GM12878 (cell line): ENCODE data around the gene LGALS3. TPM values are rescaled to one million over a fixed set of nuclear protein-coding genes. Genes with fewer than 3 reads are reported as not detected.

Experiments used
- ATF7 ChIP-seq: fragments of 450-650 bp; IDR thresholded peaks from 2 replicates; pipeline ENCODE4 v1.6.1; 2016; ENCODE audit warnings: low read depth, mild to moderate bottlenecking
- BRCA1 ChIP-seq: IDR thresholded peaks from 2 replicates; pipeline ENCODE4 v1.6.1; 2011; ENCODE audit warnings: low read depth, low read length, improper control_type of control experiment
- CREM ChIP-seq: IDR thresholded peaks from 2 replicates; pipeline ENCODE4 v1.6.1; 2014; ENCODE audit warnings: antibody characterized with exemption, low read depth
- FOXM1 ChIP-seq: IDR thresholded peaks from 2 replicates; pipeline ENCODE4 v1.6.1; 2012; ENCODE audit warnings: low read depth, mild to moderate bottlenecking, inconsistent platforms, low read length, moderate library complexity
- KAT2A ChIP-seq: conservative IDR thresholded peaks from 2 replicates; pipeline ENCODE4 v1.6.1; 2011; ENCODE audit warnings: low read depth, low read length; ENCODE audit not compliant: control insufficient read depth
- MTA2 ChIP-seq: fragments of 450-650 bp; IDR thresholded peaks from 2 replicates; pipeline ENCODE4 v1.6.1; 2016; ENCODE audit warnings: low read depth, mild to moderate bottlenecking, moderate library complexity
- PAX8 ChIP-seq: fragments of 450-650 bp; IDR thresholded peaks from 2 replicates; pipeline ENCODE4 v1.6.1; 2017; ENCODE audit warnings: mild to moderate bottlenecking, moderate library complexity
- ZNF24 ChIP-seq: fragments of 450-650 bp; IDR thresholded peaks from 2 replicates; pipeline ENCODE4 v1.6.1; 2017; ENCODE audit warnings: antibody characterized with exemption, mild to moderate bottlenecking
- polyA plus RNA-seq, 11 experiments: library from polyadenylated mRNA; depleted of rRNA in 4 of 11; unstranded in 6 of 11; stranded (reverse) in 5 of 11; fragments of >200 nt; fragmentation: Nextera tagmentation in 4 of 11; fragmentation: Illumina TruSeq in 1 of 11; extraction: Ambion mirVana in 4 of 11; extraction: Trizol in 1 of 11; gene quantifications; 1 replicate in 1 of 11; 2 replicates in 10 of 11; pipeline versions ENCODE4 v1.2.1 to v1.2.3, GENCODE V29; 2011 to 2016; ENCODE audit warnings: inconsistent platforms in 2 of 11, missing spikeins in 2 of 11, low read depth in 1 of 11
- total RNA-seq, 4 experiments: library from RNA; depleted of rRNA in 3 of 4; stranded (reverse); fragments of >200 nt in 3 of 4; fragmentation: Illumina TruSeq in 1 of 4; extraction: Trizol in 1 of 4; gene quantifications; 2 replicates each; pipeline versions ENCODE4 v1.2.1 to v1.2.3, GENCODE V29; 2013 to 2021
- TF ChIP-seq, protein P1 (sequence below): fragments of 450-650 bp; IDR thresholded peaks from 2 replicates; pipeline ENCODE4 v1.6.1; 2014; ENCODE audit warnings: mild to moderate bottlenecking
- TF ChIP-seq, protein P2 (sequence below): IDR thresholded peaks from 2 replicates; pipeline ENCODE4 v1.6.1; 2011; ENCODE audit warnings: low read depth, low read length, improper control_type of control experiment, borderline replicate concordance
- TF ChIP-seq, protein P3 (sequence below): fragments of 450-650 bp; IDR thresholded peaks from 2 replicates; pipeline ENCODE4 v1.6.1; 2016; ENCODE audit warnings: mild to moderate bottlenecking
- TF ChIP-seq, protein P4 (sequence below): fragments of 450-650 bp; formaldehyde crosslinking; IDR thresholded peaks from 2 replicates; pipeline ENCODE4 v1.4.0; 2020; ENCODE audit warnings: mild to moderate bottlenecking, moderate library complexity
- TF ChIP-seq, protein P5 (sequence below): IDR thresholded peaks from 2 replicates; pipeline ENCODE4 v1.6.1; 2011; ENCODE audit warnings: low read depth, mild to moderate bottlenecking, low read length, moderate library complexity, borderline replicate concordance; ENCODE audit errors: extremely low read depth
- TF ChIP-seq, protein P6 (sequence below): fragments of 450-650 bp; formaldehyde crosslinking; IDR thresholded peaks from 2 replicates; pipeline ENCODE4 v1.4.0; 2022; ENCODE audit warnings: mild to moderate bottlenecking, moderate library complexity

LGALS3 gene
- total and polyA plus RNA-seq, 10 of the 15 experiments (the other 5 are each of a cell fraction or from before 2014, with no cell fraction given): 1.5 to 34.2 (median 18.4) TPM

DNA sequence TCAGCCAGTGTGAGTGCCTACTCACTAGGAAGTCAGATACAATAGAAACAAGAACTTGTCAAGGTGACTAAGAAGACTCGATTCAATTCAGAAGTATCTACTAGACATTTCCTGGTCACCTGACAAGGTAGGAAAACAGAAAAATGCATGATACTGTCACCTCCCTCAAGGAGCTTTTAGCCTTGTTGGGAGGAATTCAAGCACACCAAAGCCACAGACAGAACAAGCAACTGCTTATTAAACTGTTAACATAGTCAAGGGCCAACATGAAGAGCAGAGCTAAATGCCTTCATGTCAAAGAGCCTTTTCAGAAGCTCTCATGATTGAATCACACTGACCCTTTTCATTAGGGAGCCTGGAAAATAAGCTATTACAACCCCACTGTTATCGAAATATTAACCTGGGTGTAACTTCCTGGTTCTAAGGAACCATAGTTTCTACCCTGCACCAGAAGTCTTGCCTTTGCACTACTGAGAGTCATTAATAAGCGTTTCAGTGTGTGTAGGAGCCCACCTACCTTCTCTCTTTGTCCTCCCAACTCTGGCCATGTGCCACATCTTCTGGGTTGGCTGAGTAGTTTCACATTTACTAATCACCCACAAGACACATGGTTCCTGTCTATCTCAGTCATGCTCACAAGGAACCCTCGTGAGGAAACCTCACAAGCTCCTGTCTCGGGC is 31.0 kb upstream of the LGALS3 start (continued):
- TF ChIP-seq CREM (peak; percentile 52; the same call in 1 of the 2 replicates), MTA2 (peak; percentile 94), ZNF24 (no peak), ATF7 (peak; percentile 80), BRCA1 (no peak), PAX8 (no peak), KAT2A (no peak), FOXM1 (peak; percentile 71)
- TF ChIP-seq, protein P1, sequence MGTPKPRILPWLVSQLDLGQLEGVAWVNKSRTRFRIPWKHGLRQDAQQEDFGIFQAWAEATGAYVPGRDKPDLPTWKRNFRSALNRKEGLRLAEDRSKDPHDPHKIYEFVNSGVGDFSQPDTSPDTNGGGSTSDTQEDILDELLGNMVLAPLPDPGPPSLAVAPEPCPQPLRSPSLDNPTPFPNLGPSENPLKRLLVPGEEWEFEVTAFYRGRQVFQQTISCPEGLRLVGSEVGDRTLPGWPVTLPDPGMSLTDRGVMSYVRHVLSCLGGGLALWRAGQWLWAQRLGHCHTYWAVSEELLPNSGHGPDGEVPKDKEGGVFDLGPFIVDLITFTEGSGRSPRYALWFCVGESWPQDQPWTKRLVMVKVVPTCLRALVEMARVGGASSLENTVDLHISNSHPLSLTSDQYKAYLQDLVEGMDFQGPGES: no peak
- TF ChIP-seq, protein P2, sequence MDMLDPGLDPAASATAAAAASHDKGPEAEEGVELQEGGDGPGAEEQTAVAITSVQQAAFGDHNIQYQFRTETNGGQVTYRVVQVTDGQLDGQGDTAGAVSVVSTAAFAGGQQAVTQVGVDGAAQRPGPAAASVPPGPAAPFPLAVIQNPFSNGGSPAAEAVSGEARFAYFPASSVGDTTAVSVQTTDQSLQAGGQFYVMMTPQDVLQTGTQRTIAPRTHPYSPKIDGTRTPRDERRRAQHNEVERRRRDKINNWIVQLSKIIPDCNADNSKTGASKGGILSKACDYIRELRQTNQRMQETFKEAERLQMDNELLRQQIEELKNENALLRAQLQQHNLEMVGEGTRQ: no peak; the same call in 1 of the 2 replicates
- TF ChIP-seq, protein P3, sequence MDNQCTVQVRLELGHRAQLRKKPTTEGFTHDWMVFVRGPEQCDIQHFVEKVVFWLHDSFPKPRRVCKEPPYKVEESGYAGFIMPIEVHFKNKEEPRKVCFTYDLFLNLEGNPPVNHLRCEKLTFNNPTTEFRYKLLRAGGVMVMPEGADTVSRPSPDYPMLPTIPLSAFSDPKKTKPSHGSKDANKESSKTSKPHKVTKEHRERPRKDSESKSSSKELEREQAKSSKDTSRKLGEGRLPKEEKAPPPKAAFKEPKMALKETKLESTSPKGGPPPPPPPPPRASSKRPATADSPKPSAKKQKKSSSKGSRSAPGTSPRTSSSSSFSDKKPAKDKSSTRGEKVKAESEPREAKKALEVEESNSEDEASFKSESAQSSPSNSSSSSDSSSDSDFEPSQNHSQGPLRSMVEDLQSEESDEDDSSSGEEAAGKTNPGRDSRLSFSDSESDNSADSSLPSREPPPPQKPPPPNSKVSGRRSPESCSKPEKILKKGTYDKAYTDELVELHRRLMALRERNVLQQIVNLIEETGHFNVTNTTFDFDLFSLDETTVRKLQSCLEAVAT: no peak; the same call in 1 of the 2 replicates
- TF ChIP-seq, protein P4, sequence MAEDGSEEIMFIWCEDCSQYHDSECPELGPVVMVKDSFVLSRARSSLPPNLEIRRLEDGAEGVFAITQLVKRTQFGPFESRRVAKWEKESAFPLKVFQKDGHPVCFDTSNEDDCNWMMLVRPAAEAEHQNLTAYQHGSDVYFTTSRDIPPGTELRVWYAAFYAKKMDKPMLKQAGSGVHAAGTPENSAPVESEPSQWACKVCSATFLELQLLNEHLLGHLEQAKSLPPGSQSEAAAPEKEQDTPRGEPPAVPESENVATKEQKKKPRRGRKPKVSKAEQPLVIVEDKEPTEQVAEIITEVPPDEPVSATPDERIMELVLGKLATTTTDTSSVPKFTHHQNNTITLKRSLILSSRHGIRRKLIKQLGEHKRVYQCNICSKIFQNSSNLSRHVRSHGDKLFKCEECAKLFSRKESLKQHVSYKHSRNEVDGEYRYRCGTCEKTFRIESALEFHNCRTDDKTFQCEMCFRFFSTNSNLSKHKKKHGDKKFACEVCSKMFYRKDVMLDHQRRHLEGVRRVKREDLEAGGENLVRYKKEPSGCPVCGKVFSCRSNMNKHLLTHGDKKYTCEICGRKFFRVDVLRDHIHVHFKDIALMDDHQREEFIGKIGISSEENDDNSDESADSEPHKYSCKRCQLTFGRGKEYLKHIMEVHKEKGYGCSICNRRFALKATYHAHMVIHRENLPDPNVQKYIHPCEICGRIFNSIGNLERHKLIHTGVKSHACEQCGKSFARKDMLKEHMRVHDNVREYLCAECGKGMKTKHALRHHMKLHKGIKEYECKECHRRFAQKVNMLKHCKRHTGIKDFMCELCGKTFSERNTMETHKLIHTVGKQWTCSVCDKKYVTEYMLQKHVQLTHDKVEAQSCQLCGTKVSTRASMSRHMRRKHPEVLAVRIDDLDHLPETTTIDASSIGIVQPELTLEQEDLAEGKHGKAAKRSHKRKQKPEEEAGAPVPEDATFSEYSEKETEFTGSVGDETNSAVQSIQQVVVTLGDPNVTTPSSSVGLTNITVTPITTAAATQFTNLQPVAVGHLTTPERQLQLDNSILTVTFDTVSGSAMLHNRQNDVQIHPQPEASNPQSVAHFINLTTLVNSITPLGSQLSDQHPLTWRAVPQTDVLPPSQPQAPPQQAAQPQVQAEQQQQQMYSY (CRISPR knock-in tag): no peak
- TF ChIP-seq, protein P5, sequence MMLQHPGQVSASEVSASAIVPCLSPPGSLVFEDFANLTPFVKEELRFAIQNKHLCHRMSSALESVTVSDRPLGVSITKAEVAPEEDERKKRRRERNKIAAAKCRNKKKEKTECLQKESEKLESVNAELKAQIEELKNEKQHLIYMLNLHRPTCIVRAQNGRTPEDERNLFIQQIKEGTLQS: no peak
- TF ChIP-seq, protein P6, sequence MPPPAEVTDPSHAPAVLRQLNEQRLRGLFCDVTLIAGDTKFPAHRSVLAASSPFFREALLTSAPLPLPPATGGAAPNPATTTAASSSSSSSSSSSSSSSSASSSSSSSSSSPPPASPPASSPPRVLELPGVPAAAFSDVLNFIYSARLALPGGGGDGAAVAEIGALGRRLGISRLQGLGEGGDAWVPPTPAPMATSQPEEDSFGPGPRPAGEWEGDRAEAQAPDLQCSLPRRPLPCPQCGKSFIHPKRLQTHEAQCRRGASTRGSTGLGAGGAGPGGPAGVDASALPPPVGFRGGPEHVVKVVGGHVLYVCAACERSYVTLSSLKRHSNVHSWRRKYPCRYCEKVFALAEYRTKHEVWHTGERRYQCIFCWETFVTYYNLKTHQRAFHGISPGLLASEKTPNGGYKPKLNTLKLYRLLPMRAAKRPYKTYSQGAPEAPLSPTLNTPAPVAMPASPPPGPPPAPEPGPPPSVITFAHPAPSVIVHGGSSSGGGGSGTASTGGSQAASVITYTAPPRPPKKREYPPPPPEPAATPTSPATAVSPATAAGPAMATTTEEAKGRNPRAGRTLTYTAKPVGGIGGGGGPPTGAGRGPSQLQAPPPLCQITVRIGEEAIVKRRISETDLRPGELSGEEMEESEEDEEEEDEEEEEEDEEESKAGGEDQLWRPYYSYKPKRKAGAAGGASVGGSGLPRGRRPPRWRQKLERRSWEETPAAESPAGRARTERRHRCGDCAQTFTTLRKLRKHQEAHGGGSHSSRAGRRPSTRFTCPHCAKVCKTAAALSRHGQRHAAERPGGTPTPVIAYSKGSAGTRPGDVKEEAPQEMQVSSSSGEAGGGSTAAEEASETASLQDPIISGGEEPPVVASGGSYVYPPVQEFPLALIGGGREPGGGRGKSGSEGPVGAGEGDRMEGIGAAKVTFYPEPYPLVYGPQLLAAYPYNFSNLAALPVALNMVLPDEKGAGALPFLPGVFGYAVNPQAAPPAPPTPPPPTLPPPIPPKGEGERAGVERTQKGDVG (CRISPR knock-in tag): no peak
